SKM-1 (cell line): ENCODE results near the gene STK35.
"Not testable (repeated sequence)": the region's sequence is repeated elsewhere in the genome, so short reads cannot be mapped to it uniquely, and the experiment has no call there.

Experiments used
- DNase-seq: peaks from one replicate; lab custom pipeline; 2025; ENCODE audit not compliant: unreplicated experiment; lab: John Stamatoyannopoulos, UW

STK35 gene

DNA sequence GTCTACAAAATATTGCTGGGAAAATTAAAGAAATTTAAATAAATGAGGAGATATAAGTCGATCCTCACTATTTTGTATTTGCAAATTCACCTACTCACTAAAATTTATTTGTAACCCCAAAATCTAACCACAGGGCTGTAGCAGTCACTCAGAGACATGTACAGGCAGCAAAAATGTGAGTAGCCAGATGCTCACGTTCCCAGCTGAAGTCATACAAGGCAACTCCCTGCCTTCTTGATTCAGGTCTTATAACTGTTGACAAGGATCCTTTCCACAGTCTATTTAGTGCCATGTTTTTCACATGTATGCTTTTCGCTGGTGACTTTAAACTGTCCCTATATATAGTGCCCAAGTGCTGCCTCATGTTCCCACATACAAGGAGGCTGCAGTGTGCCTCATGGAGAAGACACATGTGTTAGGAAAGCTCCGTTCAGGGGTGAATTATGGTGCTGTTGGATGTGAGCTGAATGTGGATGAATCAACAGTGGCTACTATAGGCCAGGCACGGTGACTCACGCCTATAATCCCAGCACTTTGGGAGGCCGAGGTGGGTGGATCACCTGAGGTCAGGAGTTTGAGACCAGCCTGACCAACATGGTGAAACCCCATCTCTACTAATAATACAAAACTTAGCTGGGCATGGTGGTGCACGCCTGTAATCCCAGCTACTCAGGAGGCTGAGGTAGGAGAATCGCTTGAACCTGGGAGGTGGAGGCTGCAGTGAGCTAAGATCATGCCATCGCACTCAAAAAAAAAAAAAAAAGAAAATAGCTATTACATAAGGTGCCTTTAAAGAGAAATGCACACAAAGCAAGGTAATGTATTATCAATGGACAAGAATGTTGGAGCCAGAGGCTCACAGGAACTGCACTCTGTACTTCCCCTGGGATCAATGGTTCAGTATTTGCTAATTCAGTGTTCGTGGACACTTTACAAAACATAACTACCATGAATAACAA is 55.3 kb downstream of the STK35 start:
- DNase-seq: no peak

- no peak for DNase-seq
Measured at GRCh38 chr20:2162125-2162822, 60.6 kb downstream of the STK35 start.

- DNase-seq: no peak
Measured at GRCh38 chr20:2162823-2163166, 61.2 kb downstream of the STK35 start.

- DNase-seq: no peak
Measured at GRCh38 chr20:2163312-2163711, 61.7 kb downstream of the STK35 start.

DNA sequence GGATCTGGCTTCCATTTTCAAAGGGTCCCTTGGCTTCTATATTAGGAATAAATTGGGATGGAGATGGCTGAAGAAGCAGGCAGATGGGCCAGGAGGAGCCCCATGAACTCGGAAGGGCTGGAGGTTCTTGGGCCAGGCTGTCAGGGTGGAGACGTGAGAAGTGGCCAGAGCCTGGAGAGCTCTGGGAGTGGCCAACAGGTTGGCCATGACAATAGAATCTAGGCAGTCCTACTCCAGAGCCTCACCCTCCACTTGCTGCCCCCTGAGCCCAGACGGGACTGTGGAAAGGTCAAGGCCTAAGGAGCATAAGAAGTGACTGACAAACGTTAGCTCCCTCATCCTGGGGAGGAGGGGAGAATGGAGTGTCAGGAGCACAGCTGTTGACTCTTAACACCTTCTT is 62.1 kb downstream of the STK35 start:
- DNase-seq: no peak

GRCh38 chr20:2164421-2164820 is 62.8 kb downstream of the STK35 start:
- no peak for DNase-seq

GRCh38 chr20:2164966-2165365 is 63.3 kb downstream of the STK35 start:
- no peak for DNase-seq

- no peak for DNase-seq
Measured at GRCh38 chr20:2165871-2166270, 64.2 kb downstream of the STK35 start.

GRCh38 chr20:2167112-2167511 is 65.5 kb downstream of the STK35 start:
- DNase-seq: no peak

GRCh38 chr20:2168946-2169345 is 67.3 kb downstream of the STK35 start:
- DNase-seq: no peak

GRCh38 chr20:2169456-2170088 is 67.9 kb downstream of the STK35 start:
- no peak for DNase-seq

DNA sequence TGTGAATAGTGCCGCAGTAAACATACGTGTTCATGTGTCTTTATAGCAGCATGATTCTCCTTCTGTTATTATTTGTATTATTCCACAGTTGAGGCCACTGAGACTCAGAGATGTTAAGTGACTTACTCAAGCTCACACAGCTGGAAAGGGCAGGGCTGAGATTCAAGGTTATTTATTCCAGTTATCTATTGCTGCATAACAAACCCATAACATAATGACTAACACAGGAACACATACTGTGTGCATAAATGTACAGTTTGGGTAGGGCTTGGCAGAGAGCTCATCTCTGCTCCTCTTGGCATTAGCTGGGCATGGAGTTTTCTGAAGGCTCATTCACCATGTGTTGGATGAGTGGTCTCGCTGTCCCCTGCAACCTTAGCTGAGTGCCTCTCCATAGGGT is 68.8 kb downstream of the STK35 start:
- no peak for DNase-seq

GRCh38 chr20:2171266-2171790 is 69.7 kb downstream of the STK35 start:
- DNase-seq: no peak

DNA sequence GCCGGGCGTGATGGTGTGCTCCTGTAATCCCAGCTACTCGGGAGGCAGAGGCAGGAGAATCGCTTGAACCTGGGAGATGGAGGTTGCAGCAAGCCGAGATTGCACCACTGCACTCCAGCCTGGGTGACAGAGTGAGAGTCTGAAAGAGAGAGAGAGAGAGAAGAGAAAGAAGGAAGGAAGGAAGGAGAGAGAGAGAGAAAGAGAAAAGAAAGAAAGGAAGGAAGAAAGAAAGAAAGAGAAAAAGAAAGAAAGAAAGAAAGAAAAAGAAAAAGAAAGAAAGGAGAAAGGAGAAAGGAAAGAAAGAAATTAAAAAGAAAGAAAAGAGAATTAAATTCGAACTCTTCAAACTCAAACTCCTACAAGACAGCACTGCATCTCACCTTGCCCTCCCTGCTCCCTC is 70.2 kb downstream of the STK35 start:
- not testable (repeated sequence) for DNase-seq

GRCh38 chr20:2172305-2173175 is 70.9 kb downstream of the STK35 start:
- DNase-seq: no peak

GRCh38 chr20:2173186-2173585 is 71.6 kb downstream of the STK35 start:
- DNase-seq: no peak

DNA sequence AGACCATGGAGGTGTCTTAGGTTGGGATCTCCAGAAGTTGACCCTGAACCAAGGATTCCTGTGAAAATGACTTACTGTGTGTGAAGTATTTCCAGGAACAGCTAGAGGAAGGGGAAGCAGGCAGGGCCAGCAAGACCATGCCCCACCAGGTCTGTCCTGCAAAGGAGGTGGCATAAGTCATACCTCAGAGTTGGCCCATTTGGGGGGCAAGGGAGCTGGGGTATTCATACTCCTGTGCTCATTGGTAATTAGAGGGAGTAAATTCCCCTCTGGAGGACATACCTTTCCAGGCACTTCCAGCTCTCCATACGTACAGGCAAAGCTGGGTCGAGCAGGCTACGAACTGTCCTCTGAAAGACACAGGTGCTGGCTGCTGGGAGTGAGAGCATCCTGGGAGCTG is 72.4 kb downstream of the STK35 start:
- no peak for DNase-seq

- no peak for DNase-seq
Measured at GRCh38 chr20:2176946-2177345, 75.3 kb downstream of the STK35 start.

- no peak for DNase-seq
Measured at GRCh38 chr20:2178318-2179232, 76.9 kb downstream of the STK35 start.

DNA sequence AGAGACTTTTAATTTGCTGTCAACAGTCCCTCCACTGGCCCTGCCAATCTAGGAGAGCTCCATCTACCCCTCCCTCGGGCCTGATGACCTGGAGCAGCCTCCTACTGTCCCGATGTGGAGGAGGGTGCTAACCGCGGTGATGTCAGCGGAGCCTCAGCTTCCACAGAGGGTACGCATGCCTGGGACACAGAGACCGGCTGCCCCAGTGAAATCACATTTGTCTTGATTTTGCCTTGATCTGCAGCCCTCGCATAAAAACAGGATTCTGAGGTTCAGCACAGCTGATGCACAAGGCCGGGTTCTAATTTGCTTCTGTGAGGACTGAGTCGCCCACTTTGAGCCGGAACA is 77.6 kb downstream of the STK35 start:
- no peak for DNase-seq
